CD4-positive, alpha-beta T cell treated with Interleukin-2 at 100 ng/mL for 4 hours (primary cell): Measurements from ENCODE around the gene NIM1K.
A peak's percentile ranks its signal among the peaks of the same experiment; 100 is the strongest.
"Not testable (repeated sequence)": the region's sequence is repeated elsewhere in the genome, so short reads cannot be mapped to it uniquely, and the experiment has no call there.

ENCODE experiments used
- DNase-seq: peaks from one replicate; pipeline ENCODE4 v3.0.0-alpha.2; 2020; ENCODE audit warnings: low spot score

Gene NIM1K

GRCh38 chr5:43191740-43192557 lies at the start of gene NIM1K:
Gene NIM1K, plus strand, starts transcription at chr5:43192225. Its CDS starts 53,551 bp downstream, at chr5:43245776.
- DNase-seq: peak; percentile 10

- DNase-seq: no peak
Measured at GRCh38 chr5:43145071-43145470, 47.0 kb upstream of the NIM1K start.

- no peak for DNase-seq
Measured at GRCh38 chr5:43146958-43147357, 45.1 kb upstream of the NIM1K start.

GRCh38 chr5:43148417-43148816 lies 43.6 kb upstream of the NIM1K start:
- DNase-seq: no peak

- no peak for DNase-seq
Measured at GRCh38 chr5:43149231-43149630, 42.8 kb upstream of the NIM1K start.

- no peak for DNase-seq
Measured at GRCh38 chr5:43150075-43150474, 42.0 kb upstream of the NIM1K start.

GRCh38 chr5:43150748-43151147 lies 41.3 kb upstream of the NIM1K start:
- DNase-seq: no peak

GRCh38 chr5:43152946-43153345 lies 39.1 kb upstream of the NIM1K start:
- DNase-seq: no peak

- DNase-seq: no peak
Measured at GRCh38 chr5:43154469-43154868, 37.6 kb upstream of the NIM1K start.

- DNase-seq: no peak
Measured at GRCh38 chr5:43155394-43156096, 36.5 kb upstream of the NIM1K start.

GRCh38 chr5:43156388-43156787 lies 35.6 kb upstream of the NIM1K start:
- no peak for DNase-seq

GRCh38 chr5:43157068-43157467 lies 35.0 kb upstream of the NIM1K start:
- DNase-seq: no peak

GRCh38 chr5:43161244-43161643 lies 30.8 kb upstream of the NIM1K start:
- DNase-seq: peak; percentile 22

GRCh38 chr5:43164801-43165200 lies 27.2 kb upstream of the NIM1K start:
- not testable (repeated sequence) for DNase-seq

GRCh38 chr5:43165323-43165722 lies 26.7 kb upstream of the NIM1K start:
- DNase-seq: no peak

- no peak for DNase-seq
Measured at GRCh38 chr5:43168175-43168574, 23.9 kb upstream of the NIM1K start.

GRCh38 chr5:43171451-43171850 lies 20.6 kb upstream of the NIM1K start:
- no peak for DNase-seq

GRCh38 chr5:43171926-43172325 lies 20.1 kb upstream of the NIM1K start:
- no peak for DNase-seq

GRCh38 chr5:43172779-43173178 lies 19.2 kb upstream of the NIM1K start:
- no peak for DNase-seq

GRCh38 chr5:43174586-43174985 lies 17.4 kb upstream of the NIM1K start:
- DNase-seq: no peak

- no peak for DNase-seq
Measured at GRCh38 chr5:43179836-43180235, 12.2 kb upstream of the NIM1K start.

- no peak for DNase-seq
Measured at GRCh38 chr5:43182421-43182820, 9.6 kb upstream of the NIM1K start.

GRCh38 chr5:43183101-43183500 lies 8.9 kb upstream of the NIM1K start:
- not testable (repeated sequence) for DNase-seq
